NCI-H2171 (cell line): ENCODE results near the gene ACSM3.
"Not testable (repeated sequence)": the region's sequence is repeated elsewhere in the genome, so short reads cannot be mapped to it uniquely, and the experiment has no call there.

ENCODE experiments used
- DNase-seq: peaks from one replicate; lab custom pipeline; 2025; lab: John Stamatoyannopoulos, UW

Gene ACSM3

GRCh38 chr16:20760346-20760745 lies 3.5 kb upstream of the ACSM3 start:
- no peak for DNase-seq

GRCh38 chr16:20761175-20761574 lies 2.6 kb upstream of the ACSM3 start:
- DNase-seq, result no peak

DNA sequence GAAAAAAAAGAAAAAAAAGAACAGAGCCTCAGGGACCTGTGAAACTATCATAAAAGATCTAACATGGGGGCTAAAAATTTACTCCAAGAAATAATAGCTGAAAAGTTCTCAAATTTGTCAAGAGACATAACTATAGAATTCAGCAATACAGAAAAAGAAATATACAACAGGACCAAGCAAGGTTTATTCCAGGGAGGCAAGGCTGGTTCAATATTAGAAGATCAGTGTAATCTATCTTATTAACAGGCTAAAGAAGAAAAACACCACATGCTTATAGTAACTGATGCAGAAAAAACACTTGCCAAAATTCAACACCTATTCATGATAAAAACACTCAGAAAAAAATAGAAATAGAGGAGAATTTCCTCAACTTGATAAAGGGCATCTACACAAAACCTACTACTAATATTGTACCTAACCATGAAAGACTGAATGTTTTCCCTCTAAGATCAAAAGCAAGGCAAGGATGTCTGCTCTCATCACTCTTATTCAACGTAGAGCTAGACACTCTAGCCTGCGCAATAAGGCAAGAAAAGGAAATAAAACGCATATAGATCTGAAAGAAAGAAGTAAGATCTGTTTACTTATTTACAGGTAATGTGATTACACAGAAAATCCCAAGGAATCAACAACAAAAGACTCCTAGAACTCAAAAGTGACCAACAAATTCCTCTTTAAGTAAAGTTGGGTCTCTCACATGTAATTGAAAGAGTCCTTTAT lies 1.2 kb upstream of the ACSM3 start:
- DNase-seq, result no peak

- not testable (repeated sequence) for DNase-seq
Measured at GRCh38 chr16:20764448-20764847, 634 bp downstream of the ACSM3 start.

- DNase-seq, result no peak
Measured at GRCh38 chr16:20765732-20766131, 1.9 kb downstream of the ACSM3 start.

- no peak for DNase-seq
Measured at GRCh38 chr16:20766294-20766693, 2.5 kb downstream of the ACSM3 start.

DNA sequence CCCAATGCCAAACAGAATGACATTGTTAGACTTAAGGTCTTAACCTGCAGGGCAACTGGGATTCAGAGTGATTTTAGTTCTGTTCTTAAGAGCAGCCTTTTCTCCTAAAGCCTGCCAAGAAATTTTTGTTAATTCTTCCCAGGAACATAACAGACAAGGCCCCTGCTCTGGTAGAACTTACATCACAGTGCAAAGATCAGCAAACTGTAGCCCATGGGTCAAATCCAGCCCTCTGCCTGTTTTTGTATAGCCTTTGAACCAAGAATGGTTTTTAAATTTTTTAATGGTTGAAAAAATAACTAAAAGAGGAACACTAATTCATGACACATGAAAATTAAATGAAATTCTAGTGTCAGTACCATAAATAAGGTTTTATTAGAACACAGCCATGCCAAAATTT lies 3.8 kb downstream of the ACSM3 start:
- DNase-seq, result no peak

DNA sequence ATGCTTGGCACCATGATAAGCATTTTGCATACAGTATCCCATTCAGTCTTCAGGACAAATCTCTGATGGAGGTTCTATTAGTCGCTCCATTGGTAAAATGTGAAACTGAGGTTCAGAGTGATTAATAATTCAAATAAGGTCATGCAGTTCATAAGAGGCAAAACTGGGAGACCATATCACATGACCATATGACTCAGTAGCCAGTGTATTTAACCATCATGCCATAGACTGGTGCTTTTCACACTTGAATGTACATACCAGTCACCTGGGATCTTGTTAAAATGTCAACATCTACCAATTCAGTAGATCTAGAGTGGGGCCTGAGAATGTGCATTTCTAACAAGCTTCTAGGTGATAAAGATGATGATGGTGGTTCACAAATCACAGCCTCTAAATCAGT lies 4.3 kb downstream of the ACSM3 start:
- no peak for DNase-seq

GRCh38 chr16:20768818-20769217 lies 5.0 kb downstream of the ACSM3 start:
- DNase-seq, result no peak

GRCh38 chr16:20773679-20774078 lies 9.9 kb downstream of the ACSM3 start:
- no peak for DNase-seq

DNA sequence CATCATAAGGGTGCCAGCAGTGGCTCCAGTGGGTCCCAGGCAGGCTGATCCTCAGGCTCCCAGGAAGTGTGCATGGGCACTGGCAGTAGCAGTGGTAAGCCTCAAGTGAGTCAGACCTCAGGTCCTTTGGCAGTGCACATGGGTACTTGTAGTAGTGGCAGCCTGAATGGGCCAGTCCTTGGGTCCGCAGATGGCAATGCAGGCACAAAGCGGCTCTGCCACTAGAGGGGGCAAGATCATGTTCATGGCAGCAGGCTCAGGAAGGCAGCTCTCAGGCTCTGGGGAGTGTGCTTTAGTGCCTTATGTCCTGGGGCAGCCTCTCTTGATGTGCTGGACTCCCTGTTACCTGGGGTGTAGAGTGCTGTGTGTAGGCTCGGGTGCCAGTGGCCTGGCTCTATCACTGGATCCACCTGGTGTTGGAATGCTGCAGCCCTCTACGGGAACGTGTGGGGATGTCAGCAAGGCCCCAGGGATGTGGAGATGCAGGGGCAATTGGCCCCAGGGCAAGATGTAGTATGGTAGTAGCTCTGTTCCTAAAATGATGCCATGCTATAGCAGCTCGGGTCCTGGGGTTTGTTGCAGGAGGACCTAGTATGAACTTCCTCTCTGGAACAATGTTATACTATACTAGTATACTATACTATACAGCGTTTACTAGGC lies 11.0 kb downstream of the ACSM3 start:
- no peak for DNase-seq

DNA sequence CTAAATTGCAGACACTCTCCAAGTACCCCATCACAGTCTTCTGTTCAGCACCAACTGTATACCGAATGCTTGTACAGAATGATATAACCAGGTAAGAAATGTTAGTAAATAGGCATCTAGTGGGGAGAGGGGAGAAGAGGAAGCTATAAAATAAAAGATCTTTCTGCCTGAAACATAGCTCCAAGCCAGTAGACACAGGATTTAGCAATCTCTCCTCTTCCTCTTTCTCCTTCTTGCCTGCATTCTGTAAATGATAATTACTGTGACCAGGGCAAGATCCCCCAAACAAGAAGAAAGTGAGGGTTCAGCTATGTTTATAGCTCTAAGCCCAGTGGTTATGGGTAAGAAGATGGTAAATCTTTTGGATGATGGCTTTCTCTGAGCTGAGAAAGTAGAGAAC lies 17.9 kb downstream of the ACSM3 start:
- DNase-seq, result no peak

DNA sequence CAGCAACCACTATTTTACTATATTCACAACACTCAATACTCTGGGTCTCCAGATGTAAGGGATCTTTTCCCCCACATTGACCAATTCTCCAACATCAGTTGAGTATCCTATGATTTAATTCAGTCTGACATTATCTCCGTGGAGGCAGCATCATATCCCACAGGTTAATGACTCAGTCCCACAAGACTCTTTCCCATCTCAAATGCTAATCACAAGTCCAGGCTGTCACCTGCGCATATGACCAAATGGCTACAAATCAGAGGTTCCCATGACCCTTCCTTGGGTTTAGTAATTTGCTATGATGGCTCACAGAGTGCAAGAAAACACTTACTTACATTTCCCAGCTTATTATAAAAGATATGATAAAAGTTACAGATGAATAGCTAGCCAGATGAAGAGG lies 18.7 kb downstream of the ACSM3 start:
- no peak for DNase-seq

GRCh38 chr16:20784204-20784603 lies 20.4 kb downstream of the ACSM3 start:
- DNase-seq, result no peak

DNA sequence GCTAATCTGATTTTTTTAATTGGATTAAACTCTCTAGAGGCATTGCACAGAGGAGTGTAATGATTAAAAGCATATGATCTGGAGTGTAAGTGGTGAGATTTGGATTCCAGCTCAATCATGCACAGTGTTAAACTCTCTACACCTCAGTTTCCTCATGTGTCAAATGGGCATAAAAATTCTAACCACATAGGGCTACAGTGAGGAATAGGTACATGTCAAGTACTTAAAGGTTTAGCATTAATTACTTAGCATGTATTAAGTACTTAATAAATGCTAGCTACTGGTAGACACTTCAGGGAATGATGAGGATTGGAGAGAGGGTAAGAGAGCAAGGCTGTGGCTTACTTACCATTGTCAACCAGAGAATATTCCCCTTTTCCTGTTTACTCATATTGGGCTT lies 25.3 kb downstream of the ACSM3 start:
- DNase-seq, result no peak

DNA sequence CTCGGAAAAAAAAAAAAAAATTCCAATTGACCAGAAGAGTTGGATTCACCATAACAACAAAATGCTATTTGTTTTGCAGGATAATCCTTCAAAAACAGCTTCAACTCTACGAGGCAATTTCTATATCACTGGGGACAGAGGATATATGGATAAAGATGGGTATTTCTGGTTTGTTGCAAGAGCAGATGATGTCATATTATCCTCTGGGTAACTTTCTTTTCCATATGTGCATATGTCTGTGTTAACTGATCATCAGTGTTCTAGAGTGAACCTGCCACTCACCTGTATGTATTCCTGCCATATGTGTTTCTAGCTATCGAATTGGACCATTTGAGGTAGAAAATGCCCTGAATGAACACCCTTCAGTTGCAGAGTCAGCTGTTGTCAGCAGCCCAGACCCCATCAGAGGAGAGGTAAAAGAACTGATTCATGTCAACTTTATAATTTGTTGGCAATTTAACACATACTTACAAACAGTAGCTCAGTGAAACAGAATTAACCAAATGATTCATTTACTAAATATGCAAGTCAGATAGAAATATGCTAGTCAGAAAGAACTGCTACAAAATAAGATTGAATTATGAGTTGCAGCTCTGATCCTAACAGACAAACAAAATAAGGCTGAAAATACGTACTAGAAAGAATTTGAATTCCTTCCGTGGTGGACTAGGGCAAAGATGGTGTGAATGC lies 28.3 kb downstream of the ACSM3 start:
- no peak for DNase-seq

DNA sequence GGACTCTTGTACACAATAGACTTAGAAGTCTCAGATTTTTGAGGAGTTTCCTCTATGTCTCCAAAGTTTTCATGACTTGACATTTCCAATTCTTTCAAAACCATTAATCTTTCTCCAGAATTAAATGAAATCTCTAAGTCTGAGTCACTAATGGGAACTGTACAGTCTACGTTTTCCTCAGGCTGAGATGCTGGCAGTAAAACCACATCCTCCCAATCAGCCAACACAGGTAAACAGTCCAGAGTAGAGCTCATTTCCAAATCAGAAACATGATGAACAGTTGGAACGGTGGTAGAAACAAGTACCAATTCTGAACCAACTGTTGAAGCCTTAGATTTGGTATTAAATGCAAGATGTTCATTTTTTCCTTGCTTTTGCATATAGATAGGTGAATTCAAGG lies 34.5 kb downstream of the ACSM3 start:
- no peak for DNase-seq

GRCh38 chr16:20799599-20799998 lies 35.8 kb downstream of the ACSM3 start:
- no peak for DNase-seq

- no peak for DNase-seq
Measured at GRCh38 chr16:20801278-20801677, 37.5 kb downstream of the ACSM3 start.

- no peak for DNase-seq
Measured at GRCh38 chr16:20803192-20803560, 39.4 kb downstream of the ACSM3 start.

DNA sequence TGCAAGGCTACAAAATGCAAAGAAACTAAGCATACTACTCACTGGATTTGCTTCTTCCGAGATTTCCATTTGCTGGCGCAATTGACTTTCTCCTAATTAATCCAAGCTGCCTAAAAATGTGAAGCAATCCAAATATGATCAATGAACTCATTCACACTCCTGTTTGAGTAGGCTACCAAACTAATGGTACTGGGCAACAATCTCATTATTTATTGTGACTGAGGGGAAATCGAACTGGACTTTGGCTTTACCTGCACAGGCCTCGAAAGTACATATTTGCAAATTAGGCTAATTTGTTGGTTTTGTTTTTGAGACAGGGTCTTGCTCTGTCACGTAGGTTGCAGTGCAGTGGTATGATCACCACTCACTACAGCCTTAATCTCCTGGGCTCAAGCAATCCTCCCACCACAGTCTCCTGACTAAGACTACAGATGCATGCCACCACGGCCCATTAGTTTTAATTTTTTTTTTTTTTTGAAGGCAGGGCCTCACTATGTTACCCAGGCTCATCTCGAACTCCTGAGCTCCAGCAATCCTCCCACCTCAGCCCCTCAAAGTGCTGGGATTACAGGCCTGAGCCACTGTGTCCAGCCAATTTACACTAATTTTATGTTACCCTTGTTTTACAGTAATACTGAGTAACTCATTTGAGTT lies 39.9 kb downstream of the ACSM3 start:
- no peak for DNase-seq

- not testable (repeated sequence) for DNase-seq
Measured at GRCh38 chr16:20805684-20806167, 41.9 kb downstream of the ACSM3 start.
